GM23338 (cell line): ENCODE data around the gene RNF7.

Experiments
- CREB1 ChIP-seq: fragments of 250-450 bp; sonication (Bioruptor Pico); IDR thresholded peaks from 2 replicates; pipeline ENCODE4 v1.5.0; 2020; ENCODE audit warnings: low read depth, mild to moderate bottlenecking, moderate library complexity
- EZH2 ChIP-seq: fragments of 200-600 bp; sonication (generic); IDR thresholded peaks from one replicate; pipeline ENCODE4 v1.8.0; 2017; ENCODE audit warnings: antibody characterized with exemption, mild to moderate bottlenecking, low read depth; ENCODE audit not compliant: unreplicated experiment
- EZH2phosphoT487 ChIP-seq: fragments of 200-600 bp; sonication (generic); IDR thresholded peaks from one replicate; pipeline ENCODE4 v1.8.1; 2018; ENCODE audit warnings: antibody characterized with exemption; ENCODE audit not compliant: unreplicated experiment
- JUNB ChIP-seq: IDR thresholded peaks from one replicate; pipeline ENCODE4 v1.6.1; 2016; ENCODE audit warnings: antibody characterized with exemption; ENCODE audit not compliant: unreplicated experiment
- POLR2AphosphoS5 ChIP-seq: IDR thresholded peaks from 2 replicates; pipeline ENCODE4 v1.6.1; 2016; ENCODE audit warnings: antibody characterized with exemption, low read depth
- ZNF114 ChIP-seq: fragments of 250-450 bp; sonication (Bioruptor Pico); IDR thresholded peaks from 2 replicates; pipeline ENCODE4 v1.5.0; 2020; ENCODE audit warnings: mild to moderate bottlenecking, moderate library complexity
- ZNF331 ChIP-seq: fragments of 250-450 bp; sonication (Bioruptor Pico); IDR thresholded peaks from 2 replicates; pipeline ENCODE4 v1.5.0; 2020; ENCODE audit warnings: low read depth, mild to moderate bottlenecking, moderate library complexity
- TF ChIP-seq, protein P1 (sequence below), 2 experiments: fragments of 200-600 bp in 1 of 2; sonication (generic) in 1 of 2; conservative IDR thresholded peaks; 2 replicates each; pipeline versions ENCODE4 v1.5.1 to v1.6.1; 2016 to 2017; ENCODE audit warnings: antibody characterized with exemption in 2 of 2, low read depth in 2 of 2, mild to moderate bottlenecking in 2 of 2, moderate library complexity in 1 of 2
- TF ChIP-seq, protein P2 (sequence below): IDR thresholded peaks from one replicate; pipeline ENCODE4 v1.6.1; 2018; ENCODE audit warnings: antibody characterized with exemption; ENCODE audit not compliant: unreplicated experiment
- TF ChIP-seq, protein P3 (sequence below): IDR thresholded peaks from 2 replicates; pipeline ENCODE4 v1.6.1; 2016; ENCODE audit warnings: antibody characterized with exemption
- TF ChIP-seq, protein P4 (sequence below): fragments of 250-450 bp; sonication (Bioruptor Pico); IDR thresholded peaks from 2 replicates; pipeline ENCODE4 v1.5.0; 2020; ENCODE audit warnings: mild to moderate bottlenecking, moderate library complexity

DNA sequence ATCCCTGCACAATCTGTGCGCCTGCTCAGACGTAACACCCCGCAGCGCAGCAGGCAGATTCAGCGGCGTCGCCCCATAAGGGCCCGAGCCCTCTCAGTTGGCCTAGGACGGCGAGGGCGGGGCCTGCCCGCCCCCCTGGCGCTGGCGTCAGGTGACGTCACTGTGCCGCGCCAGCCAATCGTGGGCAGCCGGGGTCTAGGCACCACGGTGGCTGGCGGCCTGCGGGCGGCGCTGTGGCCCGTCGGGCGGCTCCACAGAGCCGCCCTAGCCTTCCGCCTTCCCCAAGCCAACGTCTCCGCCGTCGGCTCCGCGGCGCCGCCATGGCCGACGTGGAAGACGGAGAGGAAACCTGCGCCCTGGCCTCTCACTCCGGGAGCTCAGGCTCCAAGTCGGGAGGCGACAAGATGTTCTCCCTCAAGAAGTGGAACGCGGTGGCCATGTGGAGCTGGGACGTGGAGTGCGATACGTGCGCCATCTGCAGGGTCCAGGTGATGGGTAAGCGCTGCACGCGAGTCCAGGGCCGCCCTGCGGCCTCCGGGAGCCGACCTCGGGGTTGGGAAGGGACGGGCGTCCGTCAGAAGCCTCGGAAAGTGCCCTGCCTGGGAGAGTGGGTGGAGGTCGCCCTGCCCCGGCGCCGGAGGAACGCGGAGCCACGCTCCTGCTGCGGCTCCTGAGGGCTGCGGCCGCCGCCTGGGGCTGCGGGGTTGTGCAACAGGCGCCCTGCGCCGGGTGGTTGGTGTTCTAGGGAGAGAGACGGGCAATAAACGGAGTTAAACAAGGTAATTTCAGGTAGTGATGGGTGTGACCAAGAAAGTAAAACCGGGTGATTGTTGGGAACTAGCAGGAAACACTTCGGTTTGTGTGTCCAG, at the start of gene RNF7:
- TF ChIP-seq, protein P1, sequence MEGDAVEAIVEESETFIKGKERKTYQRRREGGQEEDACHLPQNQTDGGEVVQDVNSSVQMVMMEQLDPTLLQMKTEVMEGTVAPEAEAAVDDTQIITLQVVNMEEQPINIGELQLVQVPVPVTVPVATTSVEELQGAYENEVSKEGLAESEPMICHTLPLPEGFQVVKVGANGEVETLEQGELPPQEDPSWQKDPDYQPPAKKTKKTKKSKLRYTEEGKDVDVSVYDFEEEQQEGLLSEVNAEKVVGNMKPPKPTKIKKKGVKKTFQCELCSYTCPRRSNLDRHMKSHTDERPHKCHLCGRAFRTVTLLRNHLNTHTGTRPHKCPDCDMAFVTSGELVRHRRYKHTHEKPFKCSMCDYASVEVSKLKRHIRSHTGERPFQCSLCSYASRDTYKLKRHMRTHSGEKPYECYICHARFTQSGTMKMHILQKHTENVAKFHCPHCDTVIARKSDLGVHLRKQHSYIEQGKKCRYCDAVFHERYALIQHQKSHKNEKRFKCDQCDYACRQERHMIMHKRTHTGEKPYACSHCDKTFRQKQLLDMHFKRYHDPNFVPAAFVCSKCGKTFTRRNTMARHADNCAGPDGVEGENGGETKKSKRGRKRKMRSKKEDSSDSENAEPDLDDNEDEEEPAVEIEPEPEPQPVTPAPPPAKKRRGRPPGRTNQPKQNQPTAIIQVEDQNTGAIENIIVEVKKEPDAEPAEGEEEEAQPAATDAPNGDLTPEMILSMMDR (conservative IDR thresholded peaks at IDR 0.05; ENCODE audit: low read depth in 2 of 2) = peak; percentile 50 to 77
- TF ChIP-seq EZH2 (no peak), JUNB (no peak), ZNF114 (CRISPR knock-in tag) (no peak), EZH2phosphoT487 (no peak), POLR2AphosphoS5 (peak; percentile 83), CREB1 (CRISPR knock-in tag) (peak; percentile 99), ZNF331 (CRISPR knock-in tag) (no peak)
- TF ChIP-seq, protein P2, sequence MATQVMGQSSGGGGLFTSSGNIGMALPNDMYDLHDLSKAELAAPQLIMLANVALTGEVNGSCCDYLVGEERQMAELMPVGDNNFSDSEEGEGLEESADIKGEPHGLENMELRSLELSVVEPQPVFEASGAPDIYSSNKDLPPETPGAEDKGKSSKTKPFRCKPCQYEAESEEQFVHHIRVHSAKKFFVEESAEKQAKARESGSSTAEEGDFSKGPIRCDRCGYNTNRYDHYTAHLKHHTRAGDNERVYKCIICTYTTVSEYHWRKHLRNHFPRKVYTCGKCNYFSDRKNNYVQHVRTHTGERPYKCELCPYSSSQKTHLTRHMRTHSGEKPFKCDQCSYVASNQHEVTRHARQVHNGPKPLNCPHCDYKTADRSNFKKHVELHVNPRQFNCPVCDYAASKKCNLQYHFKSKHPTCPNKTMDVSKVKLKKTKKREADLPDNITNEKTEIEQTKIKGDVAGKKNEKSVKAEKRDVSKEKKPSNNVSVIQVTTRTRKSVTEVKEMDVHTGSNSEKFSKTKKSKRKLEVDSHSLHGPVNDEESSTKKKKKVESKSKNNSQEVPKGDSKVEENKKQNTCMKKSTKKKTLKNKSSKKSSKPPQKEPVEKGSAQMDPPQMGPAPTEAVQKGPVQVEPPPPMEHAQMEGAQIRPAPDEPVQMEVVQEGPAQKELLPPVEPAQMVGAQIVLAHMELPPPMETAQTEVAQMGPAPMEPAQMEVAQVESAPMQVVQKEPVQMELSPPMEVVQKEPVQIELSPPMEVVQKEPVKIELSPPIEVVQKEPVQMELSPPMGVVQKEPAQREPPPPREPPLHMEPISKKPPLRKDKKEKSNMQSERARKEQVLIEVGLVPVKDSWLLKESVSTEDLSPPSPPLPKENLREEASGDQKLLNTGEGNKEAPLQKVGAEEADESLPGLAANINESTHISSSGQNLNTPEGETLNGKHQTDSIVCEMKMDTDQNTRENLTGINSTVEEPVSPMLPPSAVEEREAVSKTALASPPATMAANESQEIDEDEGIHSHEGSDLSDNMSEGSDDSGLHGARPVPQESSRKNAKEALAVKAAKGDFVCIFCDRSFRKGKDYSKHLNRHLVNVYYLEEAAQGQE = no peak
- TF ChIP-seq, protein P3, sequence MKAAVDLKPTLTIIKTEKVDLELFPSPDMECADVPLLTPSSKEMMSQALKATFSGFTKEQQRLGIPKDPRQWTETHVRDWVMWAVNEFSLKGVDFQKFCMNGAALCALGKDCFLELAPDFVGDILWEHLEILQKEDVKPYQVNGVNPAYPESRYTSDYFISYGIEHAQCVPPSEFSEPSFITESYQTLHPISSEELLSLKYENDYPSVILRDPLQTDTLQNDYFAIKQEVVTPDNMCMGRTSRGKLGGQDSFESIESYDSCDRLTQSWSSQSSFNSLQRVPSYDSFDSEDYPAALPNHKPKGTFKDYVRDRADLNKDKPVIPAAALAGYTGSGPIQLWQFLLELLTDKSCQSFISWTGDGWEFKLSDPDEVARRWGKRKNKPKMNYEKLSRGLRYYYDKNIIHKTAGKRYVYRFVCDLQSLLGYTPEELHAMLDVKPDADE = no peak
- TF ChIP-seq, protein P4, sequence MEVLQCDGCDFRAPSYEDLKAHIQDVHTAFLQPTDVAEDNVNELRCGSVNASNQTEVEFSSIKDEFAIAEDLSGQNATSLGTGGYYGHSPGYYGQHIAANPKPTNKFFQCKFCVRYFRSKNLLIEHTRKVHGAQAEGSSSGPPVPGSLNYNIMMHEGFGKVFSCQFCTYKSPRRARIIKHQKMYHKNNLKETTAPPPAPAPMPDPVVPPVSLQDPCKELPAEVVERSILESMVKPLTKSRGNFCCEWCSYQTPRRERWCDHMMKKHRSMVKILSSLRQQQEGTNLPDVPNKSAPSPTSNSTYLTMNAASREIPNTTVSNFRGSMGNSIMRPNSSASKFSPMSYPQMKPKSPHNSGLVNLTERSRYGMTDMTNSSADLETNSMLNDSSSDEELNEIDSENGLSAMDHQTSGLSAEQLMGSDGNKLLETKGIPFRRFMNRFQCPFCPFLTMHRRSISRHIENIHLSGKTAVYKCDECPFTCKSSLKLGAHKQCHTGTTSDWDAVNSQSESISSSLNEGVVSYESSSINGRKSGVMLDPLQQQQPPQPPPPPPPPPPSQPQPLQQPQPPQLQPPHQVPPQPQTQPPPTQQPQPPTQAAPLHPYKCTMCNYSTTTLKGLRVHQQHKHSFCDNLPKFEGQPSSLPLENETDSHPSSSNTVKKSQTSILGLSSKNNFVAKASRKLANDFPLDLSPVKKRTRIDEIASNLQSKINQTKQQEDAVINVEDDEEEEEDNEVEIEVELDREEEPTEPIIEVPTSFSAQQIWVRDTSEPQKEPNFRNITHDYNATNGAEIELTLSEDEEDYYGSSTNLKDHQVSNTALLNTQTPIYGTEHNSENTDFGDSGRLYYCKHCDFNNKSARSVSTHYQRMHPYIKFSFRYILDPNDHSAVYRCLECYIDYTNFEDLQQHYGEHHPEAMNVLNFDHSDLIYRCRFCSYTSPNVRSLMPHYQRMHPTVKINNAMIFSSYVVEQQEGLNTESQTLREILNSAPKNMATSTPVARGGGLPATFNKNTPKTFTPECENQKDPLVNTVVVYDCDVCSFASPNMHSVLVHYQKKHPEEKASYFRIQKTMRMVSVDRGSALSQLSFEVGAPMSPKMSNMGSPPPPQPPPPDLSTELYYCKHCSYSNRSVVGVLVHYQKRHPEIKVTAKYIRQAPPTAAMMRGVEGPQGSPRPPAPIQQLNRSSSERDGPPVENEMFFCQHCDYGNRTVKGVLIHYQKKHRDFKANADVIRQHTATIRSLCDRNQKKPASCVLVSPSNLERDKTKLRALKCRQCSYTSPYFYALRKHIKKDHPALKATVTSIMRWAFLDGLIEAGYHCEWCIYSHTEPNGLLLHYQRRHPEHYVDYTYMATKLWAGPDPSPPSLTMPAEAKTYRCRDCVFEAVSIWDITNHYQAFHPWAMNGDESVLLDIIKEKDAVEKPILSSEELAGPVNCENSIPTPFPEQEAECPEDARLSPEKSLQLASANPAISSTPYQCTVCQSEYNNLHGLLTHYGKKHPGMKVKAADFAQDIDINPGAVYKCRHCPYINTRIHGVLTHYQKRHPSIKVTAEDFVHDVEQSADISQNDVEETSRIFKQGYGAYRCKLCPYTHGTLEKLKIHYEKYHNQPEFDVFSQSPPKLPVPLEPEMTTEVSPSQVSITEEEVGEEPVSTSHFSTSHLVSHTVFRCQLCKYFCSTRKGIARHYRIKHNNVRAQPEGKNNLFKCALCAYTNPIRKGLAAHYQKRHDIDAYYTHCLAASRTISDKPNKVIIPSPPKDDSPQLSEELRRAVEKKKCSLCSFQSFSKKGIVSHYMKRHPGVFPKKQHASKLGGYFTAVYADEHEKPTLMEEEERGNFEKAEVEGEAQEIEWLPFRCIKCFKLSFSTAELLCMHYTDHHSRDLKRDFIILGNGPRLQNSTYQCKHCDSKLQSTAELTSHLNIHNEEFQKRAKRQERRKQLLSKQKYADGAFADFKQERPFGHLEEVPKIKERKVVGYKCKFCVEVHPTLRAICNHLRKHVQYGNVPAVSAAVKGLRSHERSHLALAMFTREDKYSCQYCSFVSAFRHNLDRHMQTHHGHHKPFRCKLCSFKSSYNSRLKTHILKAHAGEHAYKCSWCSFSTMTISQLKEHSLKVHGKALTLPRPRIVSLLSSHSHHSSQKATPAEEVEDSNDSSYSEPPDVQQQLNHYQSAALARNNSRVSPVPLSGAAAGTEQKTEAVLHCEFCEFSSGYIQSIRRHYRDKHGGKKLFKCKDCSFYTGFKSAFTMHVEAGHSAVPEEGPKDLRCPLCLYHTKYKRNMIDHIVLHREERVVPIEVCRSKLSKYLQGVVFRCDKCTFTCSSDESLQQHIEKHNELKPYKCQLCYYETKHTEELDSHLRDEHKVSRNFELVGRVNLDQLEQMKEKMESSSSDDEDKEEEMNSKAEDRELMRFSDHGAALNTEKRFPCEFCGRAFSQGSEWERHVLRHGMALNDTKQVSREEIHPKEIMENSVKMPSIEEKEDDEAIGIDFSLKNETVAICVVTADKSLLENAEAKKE (CRISPR knock-in tag) = no peak
